Measurements from ENCODE around the gene ATRNL1.
A peak's percentile ranks its signal among the peaks of the same experiment; 100 is the strongest.

Gene ATRNL1, protein sequence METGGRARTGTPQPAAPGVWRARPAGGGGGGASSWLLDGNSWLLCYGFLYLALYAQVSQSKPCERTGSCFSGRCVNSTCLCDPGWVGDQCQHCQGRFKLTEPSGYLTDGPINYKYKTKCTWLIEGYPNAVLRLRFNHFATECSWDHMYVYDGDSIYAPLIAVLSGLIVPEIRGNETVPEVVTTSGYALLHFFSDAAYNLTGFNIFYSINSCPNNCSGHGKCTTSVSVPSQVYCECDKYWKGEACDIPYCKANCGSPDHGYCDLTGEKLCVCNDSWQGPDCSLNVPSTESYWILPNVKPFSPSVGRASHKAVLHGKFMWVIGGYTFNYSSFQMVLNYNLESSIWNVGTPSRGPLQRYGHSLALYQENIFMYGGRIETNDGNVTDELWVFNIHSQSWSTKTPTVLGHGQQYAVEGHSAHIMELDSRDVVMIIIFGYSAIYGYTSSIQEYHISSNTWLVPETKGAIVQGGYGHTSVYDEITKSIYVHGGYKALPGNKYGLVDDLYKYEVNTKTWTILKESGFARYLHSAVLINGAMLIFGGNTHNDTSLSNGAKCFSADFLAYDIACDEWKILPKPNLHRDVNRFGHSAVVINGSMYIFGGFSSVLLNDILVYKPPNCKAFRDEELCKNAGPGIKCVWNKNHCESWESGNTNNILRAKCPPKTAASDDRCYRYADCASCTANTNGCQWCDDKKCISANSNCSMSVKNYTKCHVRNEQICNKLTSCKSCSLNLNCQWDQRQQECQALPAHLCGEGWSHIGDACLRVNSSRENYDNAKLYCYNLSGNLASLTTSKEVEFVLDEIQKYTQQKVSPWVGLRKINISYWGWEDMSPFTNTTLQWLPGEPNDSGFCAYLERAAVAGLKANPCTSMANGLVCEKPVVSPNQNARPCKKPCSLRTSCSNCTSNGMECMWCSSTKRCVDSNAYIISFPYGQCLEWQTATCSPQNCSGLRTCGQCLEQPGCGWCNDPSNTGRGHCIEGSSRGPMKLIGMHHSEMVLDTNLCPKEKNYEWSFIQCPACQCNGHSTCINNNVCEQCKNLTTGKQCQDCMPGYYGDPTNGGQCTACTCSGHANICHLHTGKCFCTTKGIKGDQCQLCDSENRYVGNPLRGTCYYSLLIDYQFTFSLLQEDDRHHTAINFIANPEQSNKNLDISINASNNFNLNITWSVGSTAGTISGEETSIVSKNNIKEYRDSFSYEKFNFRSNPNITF (N-terminal part only)

GRCh38 chr10:115093286-115093775 lies at the start of gene ATRNL1:
Gene ATRNL1, plus strand, starts transcription at chr10:115093365. Its CDS starts 386 bp downstream, at chr10:115093751.
- H3K27me3 ChIP-seq (ENCODE audit: insufficient read depth, low read length) = no peaks in the 10 kb centered on the region
- no peaks in the 10 kb centered on the region for H4K20me1 ChIP-seq (ENCODE audit: insufficient read depth, low read length)
- H3K27ac ChIP-seq (ENCODE audit: low read depth, low read length, poor library complexity, severe bottlenecking) = no peak within 1 kb of the TSS
- H3K4me2 ChIP-seq (ENCODE audit: low read length) = peak within 1 kb of the TSS; percentile 72
- TF ChIP-seq EZH2 (IDR thresholded peaks at IDR 0.05; ENCODE audit: borderline replicate concordance, low read length) = no peak
- no peak for TF ChIP-seq CTCF (IDR thresholded peaks at IDR 0.05; ENCODE audit: low read length)
- no peaks in the 10 kb centered on the region for H3K36me3 ChIP-seq (ENCODE audit: insufficient read depth, low read length)
- H3K79me2 ChIP-seq (ENCODE audit: insufficient read depth, low read length) = no peaks in the 10 kb centered on the region
- no peaks in the 10 kb centered on the region for H3K4me1 ChIP-seq (ENCODE audit: insufficient read depth, low read length, severe bottlenecking)
- H3K9ac ChIP-seq (ENCODE audit: low read length) = peak within 1 kb of the TSS; percentile 61
- H3K9me3 ChIP-seq (ENCODE audit: low read length) = no peaks in the 10 kb centered on the region
- peak within 1 kb of the TSS; percentile 62 for H3K4me3 ChIP-seq (ENCODE audit: low read depth, low read length, poor library complexity, severe bottlenecking)
- no peak within 1 kb of the TSS for H2AFZ ChIP-seq (ENCODE audit: low read length)
- H3F3A ChIP-seq (ENCODE audit: insufficient read depth, low read length) = no peaks in the 10 kb centered on the region
- no peaks in the 10 kb centered on the region for H3K9me2 ChIP-seq (ENCODE audit: low read depth, low read length)

GRCh38 chr10:115043719-115044118 lies 49.4 kb upstream of the ATRNL1 start:
- Histone ChIP-seq H3K4me2 (ENCODE audit: low read length) (no peak overlapping the region), H2AFZ (ENCODE audit: low read length) (no peak overlapping the region), H3K9ac (ENCODE audit: low read length) (no peak overlapping the region), H4K20me1 (ENCODE audit: insufficient read depth, low read length) (no peaks in the 10 kb centered on the region), H3K4me3 (ENCODE audit: low read depth, low read length, poor library complexity, severe bottlenecking) (no peak overlapping the region), H3K79me2 (ENCODE audit: insufficient read depth, low read length) (no peaks in the 10 kb centered on the region), H3K36me3 (ENCODE audit: insufficient read depth, low read length) (no peaks in the 10 kb centered on the region), H3F3A (ENCODE audit: insufficient read depth, low read length) (no peaks in the 10 kb centered on the region), H3K9me3 (ENCODE audit: low read length) (no peaks in the 10 kb centered on the region), H3K27me3 (ENCODE audit: insufficient read depth, low read length) (no peaks in the 10 kb centered on the region), H3K4me1 (ENCODE audit: insufficient read depth, low read length, severe bottlenecking) (no peaks in the 10 kb centered on the region), H3K9me2 (ENCODE audit: low read depth, low read length) (no peaks in the 10 kb centered on the region), H3K27ac (ENCODE audit: low read depth, low read length, poor library complexity, severe bottlenecking) (no peak overlapping the region)
- no peak for TF ChIP-seq CTCF (IDR thresholded peaks at IDR 0.05; ENCODE audit: low read length)
- no peak for TF ChIP-seq EZH2 (IDR thresholded peaks at IDR 0.05; ENCODE audit: borderline replicate concordance, low read length)

GRCh38 chr10:115044891-115045290 lies 48.3 kb upstream of the ATRNL1 start:
- no peaks in the 10 kb centered on the region for H3F3A ChIP-seq (ENCODE audit: insufficient read depth, low read length)
- no peaks in the 10 kb centered on the region for H4K20me1 ChIP-seq (ENCODE audit: insufficient read depth, low read length)
- H3K36me3 ChIP-seq (ENCODE audit: insufficient read depth, low read length) = no peaks in the 10 kb centered on the region
- no peaks in the 10 kb centered on the region for H3K79me2 ChIP-seq (ENCODE audit: insufficient read depth, low read length)
- TF ChIP-seq CTCF (IDR thresholded peaks at IDR 0.05; ENCODE audit: low read length) (no peak), EZH2 (IDR thresholded peaks at IDR 0.05; ENCODE audit: borderline replicate concordance, low read length) (no peak)
- no peaks in the 10 kb centered on the region for H3K4me1 ChIP-seq (ENCODE audit: insufficient read depth, low read length, severe bottlenecking)
- no peaks in the 10 kb centered on the region for H3K9me2 ChIP-seq (ENCODE audit: low read depth, low read length)
- H3K9ac ChIP-seq (ENCODE audit: low read length) = no peak overlapping the region
- H3K4me2 ChIP-seq (ENCODE audit: low read length) = no peak overlapping the region
- no peak overlapping the region for H2AFZ ChIP-seq (ENCODE audit: low read length)
- no peaks in the 10 kb centered on the region for H3K27me3 ChIP-seq (ENCODE audit: insufficient read depth, low read length)
- H3K27ac ChIP-seq (ENCODE audit: low read depth, low read length, poor library complexity, severe bottlenecking) = no peak overlapping the region
- H3K9me3 ChIP-seq (ENCODE audit: low read length) = no peaks in the 10 kb centered on the region
- H3K4me3 ChIP-seq (ENCODE audit: low read depth, low read length, poor library complexity, severe bottlenecking) = no peak overlapping the region

Data from OCI-LY1 (cell line).